GM12878 (cell line): ENCODE results near the gene SMIM21. TPM values are rescaled to one million over a fixed set of nuclear protein-coding genes. Genes with fewer than 3 reads are reported as not detected.

Source experiments
- ATAC-seq: fragments of 200-7000 bp; cut with Tn5 transposase; 3 replicates; pipeline ENCODE4 v1.9.1; 2020; ENCODE audit warnings: mild to moderate bottlenecking, moderate library complexity
- BruUV-seq: library from RNA; stranded (reverse); fragments of 400-500 nt; replicated peaks from 2 replicates; lab custom pipeline; 2021; lab: Mats Ljungman, UMichigan
- CTCF ChIA-PET: fragments of 300-600 bp; sonication (Branson Sonifier 250); formaldehyde crosslinking; extraction: SDS; loops from one replicate; lab custom pipeline; 2021; ENCODE audit warnings: inconsistent platforms; lab: Yijun Ruan, JAX
- POLR2A ChIA-PET: fragments of 350-600 bp; formaldehyde crosslinking; extraction: SDS; loops from one replicate; lab custom pipeline; 2021; ENCODE audit warnings: inconsistent platforms; lab: Charles Lee
- RAD21 ChIA-PET: fragments of 300-600 bp; sonication (Branson Sonifier 250); formaldehyde crosslinking; loops from one replicate; lab custom pipeline; 2023; ENCODE audit warnings: antibody characterized with exemption; ENCODE audit not compliant: unreplicated experiment; lab: Charles Lee
- SMC1A ChIA-PET: fragments of 300-600 bp; sonication (Branson Sonifier 250); formaldehyde crosslinking; loops from one replicate; lab custom pipeline; 2023; ENCODE audit not compliant: unreplicated experiment, uncharacterized antibody; lab: Charles Lee
- DNase-seq: peaks from one replicate; pipeline ENCODE4 v3.0.0-alpha.2; 2011; ENCODE audit warnings: low read depth, low spot score
- FAIRE-seq: peaks from 3 replicates; lab custom pipeline; 2011; peaks lifted over from hg19 to GRCh38; lab: Jason Lieb, UNC
- H2AFZ ChIP-seq: 2 replicates; pipeline ENCODE4 v1.6.0; 2011; ENCODE audit warnings: low read depth, low read length, control low read depth; ENCODE audit not compliant: control insufficient read depth
- H3K27ac ChIP-seq: 2 replicates; pipeline ENCODE4 v1.5.1; 2011; ENCODE audit warnings: control low read depth; ENCODE audit not compliant: control insufficient read depth, insufficient read depth
- H3K27me3 ChIP-seq, 2 experiments: replicated peaks in 1 of 2; 2 replicates each; pipeline versions ENCODE4 v1.6.0 to v1.6.1; 2011; ENCODE audit warnings: low read length in 1 of 2; ENCODE audit not compliant: control insufficient read depth in 2 of 2, insufficient read depth in 2 of 2
- H3K36me3 ChIP-seq, 2 experiments: 2 replicates each; pipeline ENCODE4 v1.5.1; 2011; ENCODE audit warnings: low read length in 1 of 2; ENCODE audit not compliant: control insufficient read depth in 2 of 2, insufficient read depth in 2 of 2
- H3K4me1 ChIP-seq: 2 replicates; pipeline ENCODE4 v1.6.1; 2011; ENCODE audit warnings: mild to moderate bottlenecking, low read length, moderate library complexity, mixed read lengths; ENCODE audit not compliant: control insufficient read depth, insufficient read depth
- H3K4me2 ChIP-seq: 2 replicates; pipeline ENCODE4 v1.6.0; 2011; ENCODE audit warnings: control low read depth; ENCODE audit not compliant: control insufficient read depth, insufficient read depth
- H3K4me3 ChIP-seq: fragments of 200-600 bp; sonication (generic); 2 replicates; pipeline ENCODE4 v1.5.1; 2016
- H3K79me2 ChIP-seq: 2 replicates; pipeline ENCODE4 v1.6.0; 2011; ENCODE audit warnings: low read length; ENCODE audit not compliant: control insufficient read depth, insufficient read depth
- H3K9ac ChIP-seq: 2 replicates; pipeline ENCODE4 v1.8.0; 2011; ENCODE audit warnings: low read length, control low read depth, mixed read lengths; ENCODE audit not compliant: control insufficient read depth, insufficient read depth
- H3K9me3 ChIP-seq: replicated peaks from 3 replicates; pipeline ENCODE4 v1.5.1; 2011; ENCODE audit warnings: mild to moderate bottlenecking, low read length; ENCODE audit not compliant: control insufficient read depth, insufficient read depth
- H4K20me1 ChIP-seq: 2 replicates; pipeline ENCODE4 v1.6.0; 2011; ENCODE audit not compliant: control insufficient read depth, insufficient read depth
- ATF7 ChIP-seq: fragments of 450-650 bp; IDR thresholded peaks from 2 replicates; pipeline ENCODE4 v1.6.1; 2016; ENCODE audit warnings: low read depth, mild to moderate bottlenecking
- BACH1 ChIP-seq: fragments of 450-650 bp; IDR thresholded peaks from 2 replicates; pipeline ENCODE4 v1.6.1; 2017; ENCODE audit warnings: mild to moderate bottlenecking, borderline replicate concordance
- CTCF ChIP-seq, 3 experiments: IDR thresholded peaks in 2 of 3; conservative IDR thresholded peaks in 1 of 3; 2 replicates each; pipeline ENCODE4 v1.5.1; 2011; ENCODE audit warnings: low read depth in 3 of 3, low read length in 3 of 3, mild to moderate bottlenecking in 3 of 3, control low read depth in 2 of 3, moderate library complexity in 2 of 3, inconsistent platforms in 1 of 3, mixed read lengths in 1 of 3; ENCODE audit not compliant: control insufficient read depth in 2 of 3, insufficient read depth in 1 of 3; ENCODE audit errors: extremely low read depth in 1 of 3
- ESRRA ChIP-seq: IDR thresholded peaks from 2 replicates; pipeline ENCODE4 v1.6.1; 2012; ENCODE audit warnings: mild to moderate bottlenecking, low read length, improper control_type of control experiment
- FOS ChIP-seq: IDR thresholded peaks from 3 replicates; pipeline ENCODE4 v1.6.1; 2011; ENCODE audit warnings: borderline replicate concordance; ENCODE audit not compliant: insufficient read length; ENCODE audit errors: extremely low read depth
- JUND ChIP-seq: IDR thresholded peaks from 2 replicates; pipeline ENCODE4 v1.6.1; 2012; ENCODE audit warnings: low read depth, mild to moderate bottlenecking, low read length, improper control_type of control experiment, moderate library complexity
- SUPT20H ChIP-seq: IDR thresholded peaks from 2 replicates; pipeline ENCODE4 v1.6.1; 2011; ENCODE audit warnings: low read depth, mild to moderate bottlenecking, low read length, moderate library complexity, borderline replicate concordance; ENCODE audit not compliant: control insufficient read depth
- ZBED1 ChIP-seq: IDR thresholded peaks from 2 replicates; pipeline ENCODE4 v1.6.1; 2016; ENCODE audit warnings: borderline replicate concordance
- ZNF207 ChIP-seq: fragments of 450-650 bp; IDR thresholded peaks from 2 replicates; pipeline ENCODE4 v1.6.1; 2014; ENCODE audit warnings: antibody characterized with exemption, mild to moderate bottlenecking, borderline replicate concordance
- ZNF24 ChIP-seq: fragments of 450-650 bp; IDR thresholded peaks from 2 replicates; pipeline ENCODE4 v1.6.1; 2017; ENCODE audit warnings: antibody characterized with exemption, mild to moderate bottlenecking
- WGBS: methylation state at CpG from one replicate; pipeline ENCODE4 v1.1.6; 2016; ENCODE audit warnings: low lambda C conversion rate; ENCODE audit not compliant: insufficient replicate concordance, insufficient coverage; ENCODE audit errors: missing lambda C conversion rate; 5-methylcytosine and 5-hydroxymethylcytosine counted together
- in situ Hi-C: fragments of 300-500 bp; cut with MboI; formaldehyde crosslinking; loops from 9 replicates; pipeline ENCODE4 v1.14.3; 2018; ENCODE audit warnings: mixed read lengths
- intact Hi-C: fragments of 100-400 bp; cut with micrococcal nuclease; formaldehyde crosslinking; loops from one replicate; pipeline ENCODE4 v1.14.2; 2022; ENCODE audit not compliant: unreplicated experiment
- polyA plus RNA-seq, 11 experiments: library from polyadenylated mRNA; depleted of rRNA in 4 of 11; unstranded in 6 of 11; stranded (reverse) in 5 of 11; fragments of >200 nt; fragmentation: Nextera tagmentation in 4 of 11; fragmentation: Illumina TruSeq in 1 of 11; extraction: Ambion mirVana in 4 of 11; extraction: Trizol in 1 of 11; gene quantifications; 1 replicate in 1 of 11; 2 replicates in 10 of 11; pipeline versions ENCODE4 v1.2.1 to v1.2.3, GENCODE V29; 2011 to 2016; ENCODE audit warnings: inconsistent platforms in 2 of 11, missing spikeins in 2 of 11, low read depth in 1 of 11
- total RNA-seq, 4 experiments: library from RNA; depleted of rRNA in 3 of 4; stranded (reverse); fragments of >200 nt in 3 of 4; fragmentation: Illumina TruSeq in 1 of 4; extraction: Trizol in 1 of 4; gene quantifications; 2 replicates each; pipeline versions ENCODE4 v1.2.1 to v1.2.3, GENCODE V29; 2013 to 2021

The SMIM21 gene
- total and polyA plus RNA-seq, 10 of the 15 experiments (the other 5 are each of a cell fraction or from before 2014, with no cell fraction given), result not detected

- WGBS, result 0% methylated on average over 2 of the region's 2 CpGs
- TF ChIP-seq ZNF207, result no peak
- no peak for TF ChIP-seq BACH1
- TF ChIP-seq ZBED1, result no peak
- TF ChIP-seq ATF7, result no peak
- TF ChIP-seq ESRRA, result no peak
- no peak for TF ChIP-seq ZNF24
- TF ChIP-seq SUPT20H, result no peak
- TF ChIP-seq CTCF (IDR thresholded peaks at IDR 0.05 in 2 of 3, conservative IDR thresholded peaks at IDR 0.05 in 1 of 3; ENCODE audit: control insufficient read depth in 2 of 3, extremely low read depth in 1 of 3, insufficient read depth in 1 of 3, low read depth in 3 of 3, low read length in 3 of 3), result no peak
- no peak for TF ChIP-seq JUND
- no peak for TF ChIP-seq FOS
- SMC1A ChIA-PET, result no interaction called here
- Histone ChIP-seq H3K9me3 (no peaks in the 10 kb centered on the region), H3K4me1 (no peaks in the 10 kb centered on the region), H3K9ac (no peak overlapping the region), H3K4me2 (no peak overlapping the region), H3K79me2 (no peaks in the 10 kb centered on the region), H3K36me3 (no peaks in the 10 kb centered on the region), H3K27me3 (no peaks in the 10 kb centered on the region), H2AFZ (no peak overlapping the region), H4K20me1 (no peaks in the 10 kb centered on the region), H3K4me3 (no peak overlapping the region), H3K27ac (no peak overlapping the region)
- FAIRE-seq (no peak), ATAC-seq (no peak), DNase-seq (no peak)
- intact Hi-C loops (loop anchor here (10.0 kb wide), 1 partner anchor 300 kb away; no protein-coding TSS in a partner anchor), in situ Hi-C loops (loop anchor here (10.0 kb wide), 2 partner anchors 300 to 810 kb away; no protein-coding TSS in a partner anchor)
- POLR2A ChIA-PET, result no interaction called here
- CTCF ChIA-PET, result no interaction called here
- no TSS peak for BruUV-seq
- RAD21 ChIA-PET, result no interaction called here
Observed at GRCh38 chr18:75474332-75474731, 46.8 kb upstream of the SMIM21 start.
